GM20000 (cell line): ENCODE data around the gene ZNF554.

Source experiments
- DNase-seq: peaks from one replicate; pipeline ENCODE4 v3.0.0; 2012; ENCODE audit warnings: low spot score
- CTCF ChIP-seq: IDR thresholded peaks from 2 replicates; pipeline ENCODE4 v1.5.1; 2012; ENCODE audit warnings: mild to moderate bottlenecking, control low read depth; ENCODE audit errors: extremely low read depth, missing control alignments

Gene ZNF554

GRCh38 chr19:2846180-2846894 lies 26.7 kb downstream of the ZNF554 start:
- no peak for TF ChIP-seq CTCF
- no peak for DNase-seq

- no peak for DNase-seq
- no peak for TF ChIP-seq CTCF
Measured at GRCh38 chr19:2847507-2847906, 27.8 kb downstream of the ZNF554 start.

GRCh38 chr19:2848616-2849015 lies 28.9 kb downstream of the ZNF554 start:
- DNase-seq: no peak
- TF ChIP-seq CTCF: no peak

GRCh38 chr19:2850256-2850925 lies 30.7 kb downstream of the ZNF554 start:
- no peak for DNase-seq
- TF ChIP-seq CTCF: no peak

GRCh38 chr19:2852598-2852997 lies 32.9 kb downstream of the ZNF554 start:
- no peak for DNase-seq
- no peak for TF ChIP-seq CTCF

GRCh38 chr19:2853015-2853606 lies 33.4 kb downstream of the ZNF554 start:
- DNase-seq: no peak
- no peak for TF ChIP-seq CTCF

GRCh38 chr19:2854849-2855248 lies 35.2 kb downstream of the ZNF554 start:
- no peak for TF ChIP-seq CTCF
- DNase-seq: no peak
